Loucy (cell line): Measurements from ENCODE around the gene ZNF768.

Experiments used
- H2AFZ ChIP-seq: fragments of 200-600 bp; sonication (generic); 2 replicates; pipeline ENCODE4 v1.6.0; 2016; ENCODE audit warnings: antibody characterized with exemption, mild to moderate bottlenecking, low read length, moderate library complexity
- H3F3A ChIP-seq: fragments of 200-600 bp; 2 replicates; pipeline ENCODE4 v1.6.0; 2016; ENCODE audit warnings: antibody characterized with exemption, low read depth, mild to moderate bottlenecking
- H3K27me3 ChIP-seq: fragments of 200-600 bp; sonication (generic); 2 replicates; pipeline ENCODE4 v1.6.1; 2014; ENCODE audit warnings: low read length, mild to moderate bottlenecking; ENCODE audit not compliant: insufficient read depth, poor library complexity, severe bottlenecking
- H3K36me3 ChIP-seq: fragments of 200-600 bp; sonication (generic); 2 replicates; pipeline ENCODE4 v1.6.1; 2016; ENCODE audit warnings: low read length; ENCODE audit not compliant: insufficient read depth
- H3K4me1 ChIP-seq: fragments of 200-600 bp; sonication (generic); 2 replicates; pipeline ENCODE4 v1.5.1; 2014; ENCODE audit warnings: low read length, mild to moderate bottlenecking; ENCODE audit not compliant: insufficient read depth, poor library complexity, severe bottlenecking
- H3K4me2 ChIP-seq: fragments of 200-600 bp; sonication (generic); 2 replicates; pipeline ENCODE4 v1.6.0; 2014; ENCODE audit warnings: antibody characterized with exemption, low read length, low read depth, mild to moderate bottlenecking; ENCODE audit not compliant: poor library complexity, severe bottlenecking
- H3K4me3 ChIP-seq: fragments of 200-600 bp; sonication (generic); 2 replicates; pipeline ENCODE4 v1.5.1; 2014; ENCODE audit warnings: low read length, mild to moderate bottlenecking, mixed read lengths; ENCODE audit not compliant: poor library complexity, severe bottlenecking
- H3K79me2 ChIP-seq: fragments of 200-600 bp; sonication (generic); 2 replicates; pipeline ENCODE4 v1.6.1; 2014; ENCODE audit warnings: low read length; ENCODE audit not compliant: insufficient read depth
- H3K9ac ChIP-seq: fragments of 200-600 bp; sonication (generic); 2 replicates; pipeline ENCODE4 v1.6.0; 2014; ENCODE audit warnings: mild to moderate bottlenecking, low read depth, low read length, moderate library complexity; ENCODE audit not compliant: poor library complexity, severe bottlenecking
- H3K9me2 ChIP-seq: fragments of 200-600 bp; sonication (generic); replicated peaks from 2 replicates; pipeline ENCODE4 v1.6.1; 2016; ENCODE audit warnings: low read depth, low read length, mixed read lengths
- H3K9me3 ChIP-seq: fragments of 200-600 bp; sonication (generic); 2 replicates; pipeline ENCODE4 v1.6.1; 2014; ENCODE audit warnings: mild to moderate bottlenecking, antibody characterized with exemption, low read length, low read depth; ENCODE audit not compliant: insufficient read depth
- H4K20me1 ChIP-seq: fragments of 200-600 bp; sonication (generic); 2 replicates; pipeline ENCODE4 v1.6.0; 2014; ENCODE audit warnings: antibody characterized with exemption, low read length, mild to moderate bottlenecking; ENCODE audit not compliant: insufficient read depth, poor library complexity, severe bottlenecking
- CTCF ChIP-seq: fragments of 200-600 bp; sonication (generic); conservative IDR thresholded peaks from 2 replicates; pipeline ENCODE4 v1.5.1; 2014; ENCODE audit warnings: mild to moderate bottlenecking, antibody characterized with exemption, low read length
- EZH2phosphoT487 ChIP-seq: fragments of 200-600 bp; IDR thresholded peaks from 2 replicates; pipeline ENCODE4 v1.6.1; 2018; ENCODE audit warnings: antibody characterized with exemption, mild to moderate bottlenecking, moderate library complexity, borderline replicate concordance

The ZNF768 gene

GRCh38 chr16:30526137-30526822, at the start of gene ZNF768:
Gene ZNF768, minus strand, starts transcription at chr16:30526566. Its CDS starts 153 bp downstream, at chr16:30526413.
- no peaks in the 10 kb centered on the region for H3K9me2 ChIP-seq
- no peaks in the 10 kb centered on the region for H3F3A ChIP-seq
- TF ChIP-seq EZH2phosphoT487 (no peak), CTCF (no peak)
- peak within 1 kb of the TSS; percentile 94 for H2AFZ ChIP-seq
- H3K36me3 ChIP-seq: no peaks in the 10 kb centered on the region; the same call in 1 of the 2 replicates
- peak within 1 kb of the TSS; percentile 88 for H3K4me3 ChIP-seq
- H3K79me2 ChIP-seq: peaks cover 12% of the 10 kb centered on the region; the same call in 1 of the 2 replicates
- peaks cover 6% of the 10 kb centered on the region for H3K4me1 ChIP-seq
- H4K20me1 ChIP-seq: peaks cover 10% of the 10 kb centered on the region
- peak within 1 kb of the TSS; percentile 89 for H3K4me2 ChIP-seq
- no peaks in the 10 kb centered on the region for H3K27me3 ChIP-seq
- no peaks in the 10 kb centered on the region for H3K9me3 ChIP-seq
- peak within 1 kb of the TSS; percentile 81 for H3K9ac ChIP-seq

- peaks cover 21% of the 10 kb centered on the region for H3K79me2 ChIP-seq
Observed at GRCh38 chr16:30574678-30575077, 48.3 kb upstream of the ZNF768 start.

GRCh38 chr16:30571445-30572322, 45.3 kb upstream of the ZNF768 start, which contains the start of gene ZNF688:
Gene ZNF688, minus strand, starts transcription at chr16:30571714. Its CDS starts 85 bp downstream, at chr16:30571629.
- Histone ChIP-seq H3K36me3 (no peaks in the 10 kb centered on the region), H3K27me3 (no peaks in the 10 kb centered on the region), H4K20me1 (no peaks in the 10 kb centered on the region), H3K9me3 (no peaks in the 10 kb centered on the region), H3K4me2 (peak within 1 kb of the TSS; percentile 91), H3K79me2 (peaks cover 22% of the 10 kb centered on the region), H3K9ac (peak within 1 kb of the TSS; percentile 93), H3K9me2 (no peaks in the 10 kb centered on the region), H2AFZ (peak within 1 kb of the TSS; percentile 84), H3K4me3 (peak within 1 kb of the TSS; percentile 96), H3F3A (no peaks in the 10 kb centered on the region), H3K4me1 (peaks cover 29% of the 10 kb centered on the region)
- TF ChIP-seq CTCF: no peak
- no peak for TF ChIP-seq EZH2phosphoT487

More at GRCh38 chr16:30574678-30575077, 48.3 kb upstream of the ZNF768 start:
- Histone ChIP-seq H3K27me3 (no peaks in the 10 kb centered on the region), H3K9ac (no peak overlapping the region), H4K20me1 (no peaks in the 10 kb centered on the region), H3K4me3 (no peak overlapping the region), H3K4me1 (peaks cover 23% of the 10 kb centered on the region), H3K36me3 (no peaks in the 10 kb centered on the region), H3F3A (no peaks in the 10 kb centered on the region), H2AFZ (no peak overlapping the region), H3K9me3 (no peaks in the 10 kb centered on the region), H3K4me2 (peak overlapping the region; percentile 29), H3K9me2 (no peaks in the 10 kb centered on the region)
- TF ChIP-seq CTCF: no peak
- TF ChIP-seq EZH2phosphoT487: no peak
